ENCODE results near the gene OSBPL10.
"Not testable (repeated sequence)": the region's sequence is repeated elsewhere in the genome, so short reads cannot be mapped to it uniquely, and the experiment has no call there.

The OSBPL10 gene

GRCh38 chr3:32017286-32017685, 36.2 kb upstream of the OSBPL10 start:
- in situ Hi-C loops (cut with MboI; ENCODE audit: low pct_unique_long_range_greater_than_20kb, low sequenced_read_pairs, unreplicated experiment), result no loop called here
- DNase-seq (ENCODE audit: low spot score), result no peak
- no peak for TF ChIP-seq CTCF (IDR thresholded peaks at IDR 0.05; ENCODE audit: extremely low read depth, insufficient read depth, missing control alignments)

- DNase-seq (ENCODE audit: low spot score); in situ Hi-C loops (cut with MboI; ENCODE audit: low pct_unique_long_range_greater_than_20kb, low sequenced_read_pairs, unreplicated experiment): not testable (repeated sequence)
Measured at GRCh38 chr3:32015638-32016037, 34.6 kb upstream of the OSBPL10 start.

GRCh38 chr3:32010699-32011098, 29.6 kb upstream of the OSBPL10 start:
- DNase-seq (ENCODE audit: low spot score); in situ Hi-C loops (cut with MboI; ENCODE audit: low pct_unique_long_range_greater_than_20kb, low sequenced_read_pairs, unreplicated experiment): not testable (repeated sequence)

GRCh38 chr3:32009957-32010356, 28.9 kb upstream of the OSBPL10 start:
- DNase-seq (ENCODE audit: low spot score), result no peak
- TF ChIP-seq CTCF (IDR thresholded peaks at IDR 0.05; ENCODE audit: extremely low read depth, insufficient read depth, missing control alignments), result no peak
- in situ Hi-C loops (cut with MboI; ENCODE audit: low pct_unique_long_range_greater_than_20kb, low sequenced_read_pairs, unreplicated experiment), result no loop called here

GRCh38 chr3:32009101-32009500, 28.0 kb upstream of the OSBPL10 start:
- in situ Hi-C loops (cut with MboI; ENCODE audit: low pct_unique_long_range_greater_than_20kb, low sequenced_read_pairs, unreplicated experiment), result no loop called here

GRCh38 chr3:32004113-32004765, 23.2 kb upstream of the OSBPL10 start:
- in situ Hi-C loops (cut with MboI; ENCODE audit: low pct_unique_long_range_greater_than_20kb, low sequenced_read_pairs, unreplicated experiment), result no loop called here
- TF ChIP-seq CTCF (IDR thresholded peaks at IDR 0.05; ENCODE audit: extremely low read depth, insufficient read depth, missing control alignments), result no peak
- no peak for DNase-seq (ENCODE audit: low spot score)

More at GRCh38 chr3:32009101-32009500, 28.0 kb upstream of the OSBPL10 start:
- TF ChIP-seq CTCF (IDR thresholded peaks at IDR 0.05; ENCODE audit: extremely low read depth, insufficient read depth, missing control alignments), result no peak
- DNase-seq (ENCODE audit: low spot score), result no peak

- in situ Hi-C loops (cut with MboI; ENCODE audit: low pct_unique_long_range_greater_than_20kb, low sequenced_read_pairs, unreplicated experiment), result no loop called here
- TF ChIP-seq CTCF (IDR thresholded peaks at IDR 0.05; ENCODE audit: extremely low read depth, insufficient read depth, missing control alignments), result no peak
- no peak for DNase-seq (ENCODE audit: low spot score)
Measured at GRCh38 chr3:32003380-32003779, 22.3 kb upstream of the OSBPL10 start.

Measured in GM13977 (cell line).